Left lung (tissue), 10 donors: ENCODE results near the gene BEST3. TPM values are rescaled to one million over a fixed set of nuclear protein-coding genes. Genes with fewer than 3 reads are reported as not detected.

ENCODE experiments used
- ATAC-seq: fragments of 200-7000 bp; cut with Tn5 transposase; one replicate; pipeline ENCODE4 v1.9.1; 2020; ENCODE audit warnings: moderate library complexity
- DNase-seq, 4 donors: peaks; one replicate each; pipeline ENCODE4 v3.0.0-alpha.2; 2013 to 2020
- H3K27ac ChIP-seq, 2 donors: fragments of 200-600 bp; sonication (generic) in 1 of 2; one replicate each; pipeline versions ENCODE4 v1.5.0 to v1.8.0; 2020 to 2021
- H3K27me3 ChIP-seq, 2 donors: fragments of 200-600 bp; sonication (generic) in 1 of 2; one replicate each; pipeline versions ENCODE4 v1.5.0 to v1.8.0; 2020 to 2021
- H3K36me3 ChIP-seq, 2 donors: fragments of 200-600 bp; sonication (generic) in 1 of 2; one replicate each; pipeline versions ENCODE4 v1.5.0 to v1.8.0; 2020 to 2021
- H3K4me1 ChIP-seq, 2 donors: fragments of 200-600 bp; one replicate each; pipeline ENCODE4 v1.8.0; 2021
- H3K4me3 ChIP-seq, 2 donors: fragments of 200-600 bp; sonication (generic) in 1 of 2; one replicate each; pipeline versions ENCODE4 v1.5.0 to v1.8.0; 2020 to 2021; ENCODE audit warnings: mild to moderate bottlenecking in 1 of 2
- H3K9me3 ChIP-seq, 2 donors: fragments of 200-600 bp; sonication (generic) in 1 of 2; one replicate each; pipeline versions ENCODE4 v1.5.0 to v1.8.0; 2020 to 2021
- CTCF ChIP-seq, 2 donors: fragments of 200-600 bp; sonication (generic) in 1 of 2; IDR thresholded peaks; one replicate each; pipeline versions ENCODE4 v1.5.0 to v1.8.0; 2021; ENCODE audit warnings: antibody characterized with exemption in 2 of 2
- intact Hi-C, 2 donors: fragments of 100-400 bp; cut with DNase I; formaldehyde crosslinking; loops; one replicate each; pipeline versions ENCODE4 v1.11.2 to v1.14.2; 2022
- polyA plus RNA-seq, 6 donors: library from polyadenylated mRNA; unstranded; fragments of 120-200 nt; gene quantifications; one replicate each; pipeline ENCODE4 v1.2.1, GENCODE V29; 2013; ENCODE audit not compliant: insufficient read length in 6 of 6
- total RNA-seq, 2 donors: library from RNA; stranded (reverse); fragmentation: NEBNext Ultra II Directional; extraction: Animal tissue kit (Norgen Biotek cat#: 25700); gene quantifications; one replicate each; pipeline ENCODE4 v1.2.1, GENCODE V29; 2021
- donor health status: DM: no; HTN: yes; CAD: no.
- donor health status: DM: no; HTN: no; CAD: no.

The BEST3 gene
- total and polyA plus RNA-seq, 8 donors, result 0.28 to 0.67 (median 0.45) TPM; not detected in 2

GRCh38 chr12:69714542-69714941 lies 15.4 kb upstream of the BEST3 start:
- H3K4me1 ChIP-seq, result no peaks in the 10 kb centered on the region
- ATAC-seq (no peak), DNase-seq (no peak)
- TF ChIP-seq CTCF (IDR thresholded peaks at IDR 0.05), result no peak
- H3K36me3 ChIP-seq, result no peaks in the 10 kb centered on the region
- intact Hi-C loops, result no loop called here
- H3K27ac ChIP-seq, result no peak overlapping the region
- H3K27me3 ChIP-seq, result no peaks in the 10 kb centered on the region
- H3K4me3 ChIP-seq, result no peak overlapping the region
- H3K9me3 ChIP-seq, result no peaks in the 10 kb centered on the region

- Histone ChIP-seq H3K27me3 (no peaks in the 10 kb centered on the region), H3K36me3 (no peaks in the 10 kb centered on the region), H3K4me3 (no peak overlapping the region), H3K27ac (no peak overlapping the region), H3K9me3 (no peaks in the 10 kb centered on the region), H3K4me1 (no peaks in the 10 kb centered on the region)
- DNase-seq (no peak), ATAC-seq (no peak)
- intact Hi-C loops, result no loop called here
- no peak for TF ChIP-seq CTCF (IDR thresholded peaks at IDR 0.05)
These were observed 13.7 kb upstream of the BEST3 start for GRCh38 chr12:69712826-69713225.

GRCh38 chr12:69708649-69709048 lies 9.5 kb upstream of the BEST3 start:
- ATAC-seq, result no peak

GRCh38 chr12:69704357-69704756 lies 5.3 kb upstream of the BEST3 start:
- Histone ChIP-seq H3K36me3 (no peaks in the 10 kb centered on the region), H3K4me3 (no peak overlapping the region), H3K27ac (no peak overlapping the region), H3K27me3 (no peaks in the 10 kb centered on the region), H3K9me3 (no peaks in the 10 kb centered on the region), H3K4me1 (no peaks in the 10 kb centered on the region)
- no peak for TF ChIP-seq CTCF (IDR thresholded peaks at IDR 0.05)
- ATAC-seq, result no peak
- DNase-seq, result no peak
- intact Hi-C loops, result no loop called here

More at GRCh38 chr12:69708649-69709048, 9.5 kb upstream of the BEST3 start:
- DNase-seq, result no peak
- no peaks in the 10 kb centered on the region for H3K36me3 ChIP-seq
- no peaks in the 10 kb centered on the region for H3K27me3 ChIP-seq
- H3K4me3 ChIP-seq, result no peak overlapping the region
- TF ChIP-seq CTCF (IDR thresholded peaks at IDR 0.05), result no peak
- no peak overlapping the region for H3K27ac ChIP-seq
- H3K4me1 ChIP-seq, result no peaks in the 10 kb centered on the region
- intact Hi-C loops, result no loop called here
- H3K9me3 ChIP-seq, result no peaks in the 10 kb centered on the region

- no peaks in the 10 kb centered on the region for H3K36me3 ChIP-seq
- intact Hi-C loops, result no loop called here
- DNase-seq (no peak), ATAC-seq (no peak)
- no peaks in the 10 kb centered on the region for H3K4me1 ChIP-seq
- no peak overlapping the region for H3K4me3 ChIP-seq
- no peak overlapping the region for H3K27ac ChIP-seq
- no peak for TF ChIP-seq CTCF (IDR thresholded peaks at IDR 0.05)
- H3K9me3 ChIP-seq, result no peaks in the 10 kb centered on the region
- no peaks in the 10 kb centered on the region for H3K27me3 ChIP-seq
These were observed 4.1 kb upstream of the BEST3 start for GRCh38 chr12:69703146-69703642.
